HepG2 (cell line): ENCODE results near the gene ELOVL7. TPM values are rescaled to one million over a fixed set of nuclear protein-coding genes. Genes with fewer than 3 reads are reported as not detected.

ENCODE experiments used
- ATAC-seq: fragments of 200-7000 bp; cut with Tn5 transposase; 3 replicates; pipeline ENCODE4 v1.9.1; 2020; ENCODE audit warnings: mild to moderate bottlenecking, moderate library complexity
- BruUV-seq: library from RNA; stranded (reverse); fragments of 400-500 nt; replicated peaks from 2 replicates; lab custom pipeline; 2021; lab: Mats Ljungman, UMichigan
- CTCF ChIA-PET: fragments of 300-600 bp; formaldehyde crosslinking; extraction: SDS; loops from one replicate; lab custom pipeline; 2021; ENCODE audit warnings: low total read pairs, inconsistent platforms, low intra/inter-chr PET ratio; lab: Yijun Ruan, JAX
- POLR2A ChIA-PET: fragments of 350-600 bp; sonication (Branson Sonifier 250); formaldehyde crosslinking; loops from one replicate; lab custom pipeline; 2020; ENCODE audit warnings: antibody characterized with exemption, inconsistent platforms; lab: Yijun Ruan, JAX
- DNase-seq: peaks from one replicate; pipeline ENCODE4 v3.0.0-alpha.2; 2015; ENCODE audit warnings: low spot score
- FAIRE-seq: peaks from 3 replicates; lab custom pipeline; 2011; peaks lifted over from hg19 to GRCh38; lab: Jason Lieb, UNC
- H2AFZ ChIP-seq: one replicate; pipeline ENCODE4 v1.6.1; 2011; ENCODE audit warnings: low read length, inconsistent platforms
- H3K27ac ChIP-seq: fragments of 300-600 bp; 3 replicates; pipeline ENCODE4 v1.8.0; 2011; ENCODE audit warnings: mixed run types, mild to moderate bottlenecking, mixed read lengths, low read length, inconsistent platforms; ENCODE audit not compliant: insufficient read depth; ENCODE audit errors: extremely low read length
- H3K27me3 ChIP-seq, 2 experiments: fragments of 200-600 bp in 1 of 2; 2 replicates in 1 of 2; 3 replicates in 1 of 2; pipeline versions ENCODE4 v1.6.0 to v1.8.0; 2011; ENCODE audit warnings: low read length in 2 of 2, mild to moderate bottlenecking in 2 of 2, moderate library complexity in 2 of 2, inconsistent platforms in 1 of 2; ENCODE audit not compliant: insufficient read depth in 2 of 2, control insufficient read depth in 1 of 2
- H3K36me3 ChIP-seq, 2 experiments: fragments of 200-600 bp in 1 of 2; replicated peaks in 1 of 2; 2 replicates in 1 of 2; 3 replicates in 1 of 2; pipeline versions ENCODE4 v1.5.1 to v1.8.0; 2011; ENCODE audit warnings: low read length in 2 of 2, inconsistent platforms in 1 of 2; ENCODE audit not compliant: insufficient read depth in 2 of 2, control insufficient read depth in 1 of 2
- H3K4me1 ChIP-seq: 2 replicates; pipeline ENCODE4 v1.5.1; 2012; ENCODE audit warnings: low read length, inconsistent platforms; ENCODE audit not compliant: insufficient read depth
- H3K4me2 ChIP-seq: 2 replicates; pipeline ENCODE4 v1.6.0; 2011; ENCODE audit warnings: low read depth, low read length, inconsistent platforms
- H3K4me3 ChIP-seq, 3 experiments: fragments of 200-600 bp in 1 of 3; sonication (generic), shearing (Covaris generic) in 1 of 3; replicated peaks in 1 of 3; 2 replicates each; pipeline ENCODE4 v1.5.1; 2011 to 2016; ENCODE audit warnings: low read length in 3 of 3, inconsistent platforms in 2 of 3, low read depth in 2 of 3, mild to moderate bottlenecking in 2 of 3, control low read depth in 1 of 3, mixed read lengths in 1 of 3; ENCODE audit not compliant: insufficient read depth in 1 of 3
- H3K79me2 ChIP-seq: one replicate; pipeline ENCODE4 v1.6.1; 2011; ENCODE audit warnings: low read length, inconsistent platforms; ENCODE audit not compliant: insufficient read depth
- H3K9ac ChIP-seq: 2 replicates; pipeline ENCODE4 v1.6.0; 2011; ENCODE audit warnings: mild to moderate bottlenecking, low read depth, low read length, inconsistent platforms; ENCODE audit not compliant: insufficient read depth
- H3K9me3 ChIP-seq: 2 replicates; pipeline ENCODE4 v1.5.1; 2012; ENCODE audit warnings: mild to moderate bottlenecking, low read length
- H4K20me1 ChIP-seq: 2 replicates; pipeline ENCODE4 v1.6.0; 2011; ENCODE audit warnings: inconsistent platforms, mild to moderate bottlenecking, low read length, moderate library complexity; ENCODE audit not compliant: insufficient read depth
- CEBPB ChIP-seq: IDR thresholded peaks from 2 replicates; pipeline ENCODE4 v1.6.1; 2011; ENCODE audit warnings: low read depth, low read length, improper control_type of control experiment, borderline replicate concordance
- NFYC ChIP-seq: IDR thresholded peaks from 2 replicates; pipeline ENCODE4 v1.6.1; 2016; ENCODE audit warnings: missing genetic modification reagents, missing compliant biosample characterization
- SMAD9 ChIP-seq: sonication (generic); formaldehyde crosslinking; IDR thresholded peaks from 2 replicates; pipeline ENCODE4 v1.5.1; 2020; ENCODE audit warnings: mild to moderate bottlenecking, missing genetic modification reagents
- ZNF34 ChIP-seq: sonication (generic); formaldehyde crosslinking; IDR thresholded peaks from 2 replicates; pipeline ENCODE4 v1.4.0; 2020; ENCODE audit warnings: mild to moderate bottlenecking, missing genetic modification reagents, borderline replicate concordance
- ZNF816 ChIP-seq: sonication (generic); formaldehyde crosslinking; IDR thresholded peaks from 2 replicates; pipeline ENCODE4 v1.8.0; 2022; ENCODE audit warnings: missing genetic modification reagents, mild to moderate bottlenecking, borderline replicate concordance
- in situ Hi-C: cut with HindIII; loops from 2 replicates; pipeline ENCODE4 v1.10.0; 2017; ENCODE audit warnings: low pct_unique_long_range_greater_than_20kb; ENCODE audit not compliant: extremely low pct_ligation_motif_present
- intact Hi-C: fragments of 100-400 bp; cut with micrococcal nuclease; formaldehyde crosslinking; loops from one replicate; pipeline ENCODE4 v1.10.0; 2022; ENCODE audit not compliant: unreplicated experiment
- polyA plus RNA-seq, 8 experiments: library from polyadenylated mRNA; depleted of rRNA in 3 of 8; stranded (reverse) in 7 of 8; unstranded in 1 of 8; fragments of >200 nt; fragmentation: Illumina TruSeq in 4 of 8; extraction: Trizol in 4 of 8; gene quantifications; 2 replicates each; pipeline versions ENCODE4 v1.2.1 to v1.2.3, GENCODE V29; 2011 to 2016; ENCODE audit warnings: low read depth in 4 of 8, missing spikeins in 1 of 8, mixed read lengths in 1 of 8; ENCODE audit not compliant: insufficient read depth in 1 of 8
- total RNA-seq, 5 experiments: library from RNA; depleted of rRNA; stranded (reverse); fragments of >200 nt; fragmentation: Illumina TruSeq; extraction: Trizol; gene quantifications; 2 replicates each; pipeline ENCODE4 v1.2.3, GENCODE V29; 2016; ENCODE audit warnings: low read depth in 1 of 5
- TF ChIP-seq, protein P1 (sequence below): fragments of 450-650 bp; IDR thresholded peaks from 2 replicates; pipeline ENCODE4 v1.6.1; 2017; ENCODE audit warnings: mild to moderate bottlenecking
- TF ChIP-seq, protein P2 (sequence below): sonication (generic); formaldehyde crosslinking; IDR thresholded peaks from 2 replicates; pipeline ENCODE4 v1.5.0; 2020; ENCODE audit warnings: missing genetic modification reagents

Gene ELOVL7
- total and polyA plus RNA-seq, 2 of the 13 experiments (the other 11 are each of a cell fraction or from before 2014, with no cell fraction given) = 4.5 to 7.3 TPM

- TF ChIP-seq, protein P1, sequence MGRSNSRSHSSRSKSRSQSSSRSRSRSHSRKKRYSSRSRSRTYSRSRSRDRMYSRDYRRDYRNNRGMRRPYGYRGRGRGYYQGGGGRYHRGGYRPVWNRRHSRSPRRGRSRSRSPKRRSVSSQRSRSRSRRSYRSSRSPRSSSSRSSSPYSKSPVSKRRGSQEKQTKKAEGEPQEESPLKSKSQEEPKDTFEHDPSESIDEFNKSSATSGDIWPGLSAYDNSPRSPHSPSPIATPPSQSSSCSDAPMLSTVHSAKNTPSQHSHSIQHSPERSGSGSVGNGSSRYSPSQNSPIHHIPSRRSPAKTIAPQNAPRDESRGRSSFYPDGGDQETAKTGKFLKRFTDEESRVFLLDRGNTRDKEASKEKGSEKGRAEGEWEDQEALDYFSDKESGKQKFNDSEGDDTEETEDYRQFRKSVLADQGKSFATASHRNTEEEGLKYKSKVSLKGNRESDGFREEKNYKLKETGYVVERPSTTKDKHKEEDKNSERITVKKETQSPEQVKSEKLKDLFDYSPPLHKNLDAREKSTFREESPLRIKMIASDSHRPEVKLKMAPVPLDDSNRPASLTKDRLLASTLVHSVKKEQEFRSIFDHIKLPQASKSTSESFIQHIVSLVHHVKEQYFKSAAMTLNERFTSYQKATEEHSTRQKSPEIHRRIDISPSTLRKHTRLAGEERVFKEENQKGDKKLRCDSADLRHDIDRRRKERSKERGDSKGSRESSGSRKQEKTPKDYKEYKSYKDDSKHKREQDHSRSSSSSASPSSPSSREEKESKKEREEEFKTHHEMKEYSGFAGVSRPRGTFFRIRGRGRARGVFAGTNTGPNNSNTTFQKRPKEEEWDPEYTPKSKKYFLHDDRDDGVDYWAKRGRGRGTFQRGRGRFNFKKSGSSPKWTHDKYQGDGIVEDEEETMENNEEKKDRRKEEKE = no peak
- TF ChIP-seq ZNF34 (CRISPR knock-in tag) (no peak), ZNF816 (CRISPR knock-in tag) (no peak), SMAD9 (CRISPR knock-in tag) (no peak)
- TF ChIP-seq, protein P2, sequence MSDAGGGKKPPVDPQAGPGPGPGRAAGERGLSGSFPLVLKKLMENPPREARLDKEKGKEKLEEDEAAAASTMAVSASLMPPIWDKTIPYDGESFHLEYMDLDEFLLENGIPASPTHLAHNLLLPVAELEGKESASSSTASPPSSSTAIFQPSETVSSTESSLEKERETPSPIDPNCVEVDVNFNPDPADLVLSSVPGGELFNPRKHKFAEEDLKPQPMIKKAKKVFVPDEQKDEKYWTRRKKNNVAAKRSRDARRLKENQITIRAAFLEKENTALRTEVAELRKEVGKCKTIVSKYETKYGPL = no peak
These were observed 39.2 kb upstream of the ELOVL7 start (continued) for GRCh38 chr5:60883229-60883628.

DNA sequence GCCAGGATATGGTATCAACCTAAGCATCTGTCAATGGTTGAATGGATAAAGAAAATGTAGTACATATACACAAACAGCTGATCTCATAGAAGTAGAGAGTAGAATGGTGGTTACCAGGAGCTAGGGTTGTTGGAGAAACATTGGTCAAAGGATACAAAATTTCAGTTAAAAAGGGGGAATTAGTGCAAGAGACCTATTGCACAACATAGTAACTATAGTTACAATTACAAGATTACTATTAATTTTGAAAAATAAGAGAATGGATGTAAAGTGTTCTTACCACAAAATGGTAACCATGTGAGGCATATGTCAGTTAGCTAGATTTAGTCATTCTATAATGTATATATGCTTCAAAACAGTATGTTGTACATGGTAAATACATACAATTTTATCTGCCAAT, 28.8 kb upstream of the ELOVL7 start:
- no peaks in the 10 kb centered on the region for H3K79me2 ChIP-seq
- no peaks in the 10 kb centered on the region for H3K4me1 ChIP-seq
- in situ Hi-C loops = no loop called here
- H4K20me1 ChIP-seq = no peaks in the 10 kb centered on the region
- no peak for DNase-seq
- no peak for ATAC-seq
- H2AFZ ChIP-seq = no peak overlapping the region
- no peaks in the 10 kb centered on the region for H3K27me3 ChIP-seq
- H3K4me3 ChIP-seq = no peak overlapping the region
- H3K27ac ChIP-seq = no peak overlapping the region
- H3K36me3 ChIP-seq = no peaks in the 10 kb centered on the region
- ChIA-PET CTCF (no interaction called here), POLR2A (no interaction called here)
- no peak for FAIRE-seq
- intact Hi-C loops = no loop called here
- H3K9ac ChIP-seq = no peak overlapping the region
- TF ChIP-seq NFYC (no peak), CEBPB (0 out of 2 replicates have a peak, but pooled peaks have one; percentile 23)
- peaks cover 12% of the 10 kb centered on the region for H3K9me3 ChIP-seq
- BruUV-seq = no TSS peak
- H3K4me2 ChIP-seq = no peak overlapping the region
